CD1c-positive myeloid dendritic cell (primary cell): Measurements from ENCODE around the gene INSRR.
A peak's percentile ranks its signal among the peaks of the same experiment; 100 is the strongest.

Source experiments
- DNase-seq: peaks from one replicate; pipeline ENCODE4 v3.0.0-alpha.2; 2016; ENCODE audit errors: extremely low spot score

Gene INSRR

GRCh38 chr1:156894001-156894400, 35.1 kb upstream of the INSRR start:
- DNase-seq = no peak

- DNase-seq = no peak
Observed at GRCh38 chr1:156893048-156893953, 34.4 kb upstream of the INSRR start, which contains the start of gene PEAR1. Gene PEAR1, plus strand, starts transcription at chr1:156893718. Its CDS starts 10,209 bp downstream, at chr1:156903927.

DNA sequence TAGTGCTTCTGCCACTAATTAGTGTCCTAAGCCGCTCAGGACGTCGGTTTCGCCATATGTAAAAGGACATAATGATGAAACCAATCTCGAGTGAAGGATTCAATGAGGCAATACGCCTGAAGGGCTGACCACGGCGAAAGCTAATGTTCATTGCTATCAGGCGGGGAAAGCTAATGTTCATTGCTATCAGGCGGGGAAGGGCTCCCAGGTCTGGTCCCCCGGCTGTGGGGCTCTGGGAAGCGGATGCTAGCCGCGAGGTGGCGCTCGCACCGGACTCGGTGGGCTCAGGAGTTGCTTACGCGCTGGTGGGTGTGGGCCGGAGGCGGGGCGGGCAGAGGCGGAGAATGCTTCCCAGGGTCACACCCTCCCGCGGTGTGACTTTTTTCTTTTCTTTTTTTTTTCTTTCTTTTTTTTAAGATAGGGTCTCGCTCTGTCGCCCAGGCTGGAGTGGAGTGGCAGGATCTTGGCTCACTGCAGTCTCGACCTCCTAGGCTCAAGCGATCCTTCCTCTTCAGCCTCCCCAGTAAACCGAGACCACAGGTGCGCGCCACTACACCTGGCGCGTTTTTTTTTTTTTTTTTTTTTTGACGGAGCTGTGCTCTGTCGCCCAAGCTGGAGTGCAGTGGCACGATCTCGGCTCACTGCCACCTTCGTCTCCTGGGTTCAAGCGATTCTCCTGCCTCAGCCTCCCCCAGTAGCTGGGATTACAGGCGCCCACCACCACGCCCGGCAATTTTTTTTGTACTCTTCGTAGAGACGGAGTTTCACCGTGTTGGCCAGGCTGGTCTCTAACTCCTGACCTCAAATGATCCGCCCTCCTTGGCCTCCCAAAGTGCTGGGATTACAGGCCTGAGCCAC, 33.5 kb upstream of the INSRR start:
- DNase-seq = peak; percentile 89

GRCh38 chr1:156889802-156890580, 31.1 kb upstream of the INSRR start:
- DNase-seq = peak; percentile 77

DNA sequence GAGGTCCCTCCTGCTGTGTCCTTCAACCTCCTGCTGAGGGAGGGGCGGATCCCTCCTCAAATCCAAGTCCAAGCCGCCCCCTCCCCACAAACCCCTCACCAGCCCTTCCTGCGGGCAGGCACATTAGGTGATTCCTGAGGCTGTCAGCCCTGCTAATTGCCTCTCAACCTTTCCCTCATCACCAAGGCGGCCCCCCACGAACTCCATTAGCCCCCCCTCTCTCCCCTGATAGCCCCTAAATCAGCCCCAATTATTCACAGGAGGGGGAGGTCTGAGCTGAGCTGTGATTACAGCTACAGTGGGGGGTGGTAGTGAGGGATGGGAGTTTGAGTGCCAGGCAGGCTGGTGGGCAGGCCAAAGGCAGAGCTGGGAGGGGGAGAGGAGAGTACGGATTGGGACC, 28.8 kb upstream of the INSRR start:
- DNase-seq = no peak

GRCh38 chr1:156887317-156887716, 28.4 kb upstream of the INSRR start:
- DNase-seq = no peak

- DNase-seq = no peak
Observed at GRCh38 chr1:156886583-156887281, 27.8 kb upstream of the INSRR start.

DNA sequence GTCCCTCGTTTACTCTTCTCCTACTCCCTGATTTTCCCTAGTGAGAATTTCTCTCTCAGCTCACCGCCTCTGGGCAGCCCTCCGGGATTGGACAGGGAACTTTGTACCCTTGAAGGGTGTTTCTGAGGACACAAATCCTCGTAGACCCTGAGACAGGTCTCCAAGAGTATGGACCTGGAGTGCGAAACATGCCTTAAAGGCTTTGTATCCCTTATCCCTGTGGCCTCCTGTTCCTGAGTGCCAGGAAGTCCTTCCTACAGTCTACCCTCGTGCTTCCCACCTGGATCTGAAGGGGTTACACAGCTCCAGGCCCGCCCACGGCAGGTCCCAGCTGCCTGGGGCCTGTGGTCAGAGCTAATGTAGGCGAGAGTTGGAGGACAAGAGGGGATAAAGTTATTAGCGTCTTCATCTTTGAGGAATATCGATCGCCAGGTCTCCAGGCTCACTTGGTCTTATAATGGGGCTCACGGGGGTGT, 27.0 kb upstream of the INSRR start:
- no peak for DNase-seq

GRCh38 chr1:156885314-156885713, 26.4 kb upstream of the INSRR start:
- DNase-seq = no peak

- no peak for DNase-seq
Observed at GRCh38 chr1:156884560-156885184, 25.8 kb upstream of the INSRR start.

DNA sequence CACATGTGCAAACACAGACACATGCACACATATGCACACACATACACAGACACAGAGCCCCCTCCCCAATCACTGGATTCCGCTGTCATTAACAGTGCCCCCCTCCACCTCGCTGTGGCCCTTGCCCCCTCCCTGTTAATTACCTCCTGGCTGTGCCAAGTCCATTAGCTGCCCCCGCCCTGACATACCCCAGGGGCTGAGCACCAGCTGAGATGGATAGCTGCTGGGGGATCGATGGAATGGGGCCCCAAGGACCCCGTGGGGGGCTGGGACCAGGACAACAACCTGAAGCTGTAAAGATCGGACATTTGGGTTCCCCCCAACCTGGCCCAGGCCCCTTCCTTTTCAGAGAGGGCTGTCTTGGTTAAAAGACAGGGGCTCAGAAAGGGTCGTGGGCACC, 25.0 kb upstream of the INSRR start:
- DNase-seq = no peak

- no peak for DNase-seq
Observed at GRCh38 chr1:156882543-156882942, 23.6 kb upstream of the INSRR start.

DNA sequence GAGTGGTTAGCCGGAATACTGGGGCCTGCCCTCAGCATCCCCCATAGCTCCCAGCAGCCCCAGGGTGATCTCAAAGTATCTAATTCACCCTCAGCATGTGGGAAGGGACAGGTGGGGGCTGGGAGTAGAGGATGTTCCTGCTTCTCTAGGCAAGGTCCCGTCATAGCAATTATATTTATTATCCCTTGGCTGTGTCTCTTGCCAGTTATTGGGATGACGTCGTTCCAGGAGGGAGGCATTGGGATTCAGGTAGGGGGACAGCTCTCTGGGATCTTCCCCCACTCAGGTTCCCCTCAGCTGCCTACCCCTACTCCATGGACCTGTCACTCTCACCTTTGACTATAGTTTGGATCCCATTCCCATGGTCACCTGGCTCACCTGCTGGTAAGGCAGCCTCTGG, 22.7 kb upstream of the INSRR start:
- DNase-seq = no peak

- no peak for DNase-seq
Observed at GRCh38 chr1:156881101-156881500, 22.2 kb upstream of the INSRR start.

- no peak for DNase-seq
Observed at GRCh38 chr1:156880473-156880872, 21.6 kb upstream of the INSRR start.

DNA sequence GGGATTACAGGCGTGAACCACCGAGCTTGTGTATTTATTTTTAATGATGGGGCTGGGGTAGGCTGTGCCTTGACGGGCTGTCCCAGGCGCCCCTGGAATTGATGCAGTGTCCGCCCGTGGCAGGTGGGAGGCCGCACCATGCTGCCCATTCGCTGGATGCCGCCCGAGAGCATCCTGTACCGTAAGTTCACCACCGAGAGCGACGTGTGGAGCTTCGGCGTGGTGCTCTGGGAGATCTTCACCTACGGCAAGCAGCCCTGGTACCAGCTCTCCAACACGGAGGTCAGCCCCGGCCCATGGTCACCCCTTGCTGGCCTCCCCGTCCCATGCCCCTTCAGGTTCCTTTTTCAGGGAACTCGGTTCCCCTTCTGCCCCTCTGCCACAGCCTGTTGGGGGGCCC, 21.0 kb upstream of the INSRR start:
- DNase-seq = no peak

GRCh38 chr1:156877433-156878170, 18.7 kb upstream of the INSRR start:
- DNase-seq = no peak

GRCh38 chr1:156876281-156876680, 17.4 kb upstream of the INSRR start:
- DNase-seq = no peak

- DNase-seq = no peak
Observed at GRCh38 chr1:156875341-156875615, 16.4 kb upstream of the INSRR start.
